Neural progenitor cell (in vitro differentiated cells): ENCODE results near the gene GHR. TPM values are rescaled to one million over a fixed set of nuclear protein-coding genes. Genes with fewer than 3 reads are reported as not detected.

Source experiments
- DNase-seq: peaks from one replicate; pipeline ENCODE4 v3.0.0-alpha.2; 2016; ENCODE audit warnings: low spot score
- H2AFZ ChIP-seq: fragments of 200-600 bp; sonication (generic); replicated peaks from 2 replicates; pipeline ENCODE4 v1.6.1; 2016; ENCODE audit warnings: antibody characterized with exemption
- H3F3A ChIP-seq: fragments of 200-600 bp; sonication (generic); 2 replicates; pipeline ENCODE4 v1.6.1; 2016; ENCODE audit warnings: antibody characterized with exemption, low read depth
- H3K27ac ChIP-seq: fragments of 200-600 bp; sonication (generic); 2 replicates; pipeline ENCODE4 v1.5.1; 2016; ENCODE audit warnings: mild to moderate bottlenecking
- H3K27me3 ChIP-seq: fragments of 200-600 bp; sonication (generic); 2 replicates; pipeline ENCODE4 v1.6.1; 2016; ENCODE audit warnings: mild to moderate bottlenecking, moderate library complexity
- H3K36me3 ChIP-seq: fragments of 200-600 bp; sonication (generic); 2 replicates; pipeline ENCODE4 v1.5.1; 2016
- H3K4me1 ChIP-seq: fragments of 200-600 bp; sonication (generic); 2 replicates; pipeline ENCODE4 v1.6.1; 2016; ENCODE audit warnings: mixed run types
- H3K4me2 ChIP-seq: fragments of 200-600 bp; sonication (generic); 2 replicates; pipeline ENCODE4 v1.6.1; 2016
- H3K4me3 ChIP-seq: fragments of 200-600 bp; sonication (generic); 2 replicates; pipeline ENCODE4 v1.5.1; 2016
- H3K79me2 ChIP-seq: fragments of 200-600 bp; sonication (generic); 2 replicates; pipeline ENCODE4 v1.6.1; 2016; ENCODE audit warnings: low read depth
- H3K9ac ChIP-seq: fragments of 200-600 bp; sonication (generic); 2 replicates; pipeline ENCODE4 v1.6.1; 2016
- H3K9me3 ChIP-seq: fragments of 200-600 bp; sonication (generic); 2 replicates; pipeline ENCODE4 v1.5.1; 2016; ENCODE audit warnings: low read depth
- H4K20me1 ChIP-seq: fragments of 200-600 bp; sonication (generic); 2 replicates; pipeline ENCODE4 v1.6.1; 2016; ENCODE audit warnings: low read depth
- H3K27ac Mint-ChIP-seq: 3 replicates; pipeline ENCODE4 v1.8.0; 2021; ENCODE audit warnings: mixed read lengths
- H3K27me3 Mint-ChIP-seq: 2 replicates; pipeline ENCODE4 v1.8.0; 2022; ENCODE audit warnings: low read depth, mild to moderate bottlenecking, inconsistent platforms, moderate library complexity, mixed read lengths; ENCODE audit not compliant: insufficient read depth
- H3K36me3 Mint-ChIP-seq: 3 replicates; pipeline ENCODE4 v1.8.0; 2021; ENCODE audit warnings: mixed read lengths
- H3K4me1 Mint-ChIP-seq: 3 replicates; pipeline ENCODE4 v1.8.0; 2021; ENCODE audit warnings: mixed read lengths
- H3K4me3 Mint-ChIP-seq: 3 replicates; pipeline ENCODE4 v1.8.0; 2021; ENCODE audit warnings: mild to moderate bottlenecking, moderate library complexity, mixed read lengths
- H3K9me3 Mint-ChIP-seq: 3 replicates; pipeline ENCODE4 v1.8.0; 2020; ENCODE audit warnings: mixed read lengths
- EZH2 ChIP-seq: fragments of 200-600 bp; sonication (generic); IDR thresholded peaks from 2 replicates; pipeline ENCODE4 v1.6.1; 2017; ENCODE audit warnings: antibody characterized with exemption, mild to moderate bottlenecking, moderate library complexity
- EZH2phosphoT487 ChIP-seq: fragments of 200-600 bp; sonication (generic); IDR thresholded peaks from 2 replicates; pipeline ENCODE4 v1.6.1; 2017; ENCODE audit warnings: antibody characterized with exemption
- total RNA-seq: library from RNA; depleted of rRNA; stranded (reverse); fragments of >200 nt; gene quantifications from 2 replicates; pipeline ENCODE4 v1.2.3, GENCODE V29; 2015; ENCODE audit warnings: low replicate concordance
- TF ChIP-seq, protein P1 (sequence below): fragments of 200-600 bp; sonication (generic); IDR thresholded peaks from 2 replicates; pipeline ENCODE4 v1.5.1; 2017; ENCODE audit warnings: antibody characterized with exemption, mild to moderate bottlenecking

The GHR gene
- total RNA-seq, 1 donor from 2014 or later, result 0.07 TPM

DNA sequence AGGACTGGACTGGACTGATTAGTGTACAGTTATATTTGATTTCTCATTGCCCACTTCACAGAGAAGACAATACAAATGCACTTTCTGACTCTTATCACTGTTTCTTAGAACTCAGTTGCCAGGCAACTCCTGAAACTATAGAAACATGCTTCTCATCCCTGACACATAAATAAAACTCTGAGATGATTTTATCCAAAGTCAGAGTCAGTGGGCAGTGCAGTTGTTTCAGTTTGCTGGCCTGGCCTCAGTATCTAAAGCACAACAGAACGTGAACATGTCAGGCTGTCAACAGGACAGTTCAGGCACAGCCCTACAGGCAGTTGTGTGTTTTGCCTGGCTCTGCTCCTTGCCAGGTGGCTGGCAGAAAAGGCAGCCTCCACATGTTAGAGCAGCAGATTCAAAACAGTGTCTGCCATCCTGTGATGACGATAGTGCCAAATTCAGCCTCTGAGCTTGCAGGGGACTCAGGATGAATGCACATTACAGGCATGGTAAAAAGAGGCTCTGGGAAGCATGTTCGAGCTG, 268.2 kb downstream of the GHR start:
- Mint-ChIP-seq H3K27me3 (peaks cover 4% of the 10 kb centered on the region), H3K27ac (no peak overlapping the region), H3K4me1 (no peaks in the 10 kb centered on the region), H3K4me3 (no peak overlapping the region), H3K36me3 (no peaks in the 10 kb centered on the region), H3K9me3 (peaks cover 5% of the 10 kb centered on the region)
- no peak overlapping the region for H3K4me3 ChIP-seq
- H4K20me1 ChIP-seq, result no peaks in the 10 kb centered on the region
- no peak overlapping the region for H3K4me2 ChIP-seq
- H3K27ac ChIP-seq, result no peak overlapping the region
- H3K79me2 ChIP-seq, result no peaks in the 10 kb centered on the region
- no peak for DNase-seq
- H2AFZ ChIP-seq, result no peak overlapping the region
- TF ChIP-seq EZH2phosphoT487, result no peak
- TF ChIP-seq EZH2, result no peak
- TF ChIP-seq, protein P1, sequence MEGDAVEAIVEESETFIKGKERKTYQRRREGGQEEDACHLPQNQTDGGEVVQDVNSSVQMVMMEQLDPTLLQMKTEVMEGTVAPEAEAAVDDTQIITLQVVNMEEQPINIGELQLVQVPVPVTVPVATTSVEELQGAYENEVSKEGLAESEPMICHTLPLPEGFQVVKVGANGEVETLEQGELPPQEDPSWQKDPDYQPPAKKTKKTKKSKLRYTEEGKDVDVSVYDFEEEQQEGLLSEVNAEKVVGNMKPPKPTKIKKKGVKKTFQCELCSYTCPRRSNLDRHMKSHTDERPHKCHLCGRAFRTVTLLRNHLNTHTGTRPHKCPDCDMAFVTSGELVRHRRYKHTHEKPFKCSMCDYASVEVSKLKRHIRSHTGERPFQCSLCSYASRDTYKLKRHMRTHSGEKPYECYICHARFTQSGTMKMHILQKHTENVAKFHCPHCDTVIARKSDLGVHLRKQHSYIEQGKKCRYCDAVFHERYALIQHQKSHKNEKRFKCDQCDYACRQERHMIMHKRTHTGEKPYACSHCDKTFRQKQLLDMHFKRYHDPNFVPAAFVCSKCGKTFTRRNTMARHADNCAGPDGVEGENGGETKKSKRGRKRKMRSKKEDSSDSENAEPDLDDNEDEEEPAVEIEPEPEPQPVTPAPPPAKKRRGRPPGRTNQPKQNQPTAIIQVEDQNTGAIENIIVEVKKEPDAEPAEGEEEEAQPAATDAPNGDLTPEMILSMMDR, result no peak
- H3K27me3 ChIP-seq, result no peaks in the 10 kb centered on the region
- no peak overlapping the region for H3K9ac ChIP-seq
- no peaks in the 10 kb centered on the region for H3K9me3 ChIP-seq
- H3K4me1 ChIP-seq, result no peaks in the 10 kb centered on the region
- no peaks in the 10 kb centered on the region for H3F3A ChIP-seq
- H3K36me3 ChIP-seq, result no peaks in the 10 kb centered on the region

GRCh38 chr5:42701351-42702059, 278.3 kb downstream of the GHR start:
- no peaks in the 10 kb centered on the region for H3K9me3 ChIP-seq
- no peak overlapping the region for H2AFZ ChIP-seq
- H3K4me2 ChIP-seq, result no peak overlapping the region
- no peak overlapping the region for H3K27ac Mint-ChIP-seq
- H3K27me3 ChIP-seq, result no peaks in the 10 kb centered on the region
- no peak for TF ChIP-seq EZH2phosphoT487
- TF ChIP-seq EZH2, result no peak
- TF ChIP-seq, protein P1, result no peak
- H4K20me1 ChIP-seq, result no peaks in the 10 kb centered on the region
- H3K27ac ChIP-seq, result no peak overlapping the region
- no peaks in the 10 kb centered on the region for H3K36me3 Mint-ChIP-seq
- DNase-seq, result no peak
- peaks cover 11% of the 10 kb centered on the region for H3K9me3 Mint-ChIP-seq
- no peaks in the 10 kb centered on the region for H3F3A ChIP-seq
- H3K27me3 Mint-ChIP-seq, result no peaks in the 10 kb centered on the region
- H3K4me1 ChIP-seq, result no peaks in the 10 kb centered on the region
- no peak overlapping the region for H3K4me3 Mint-ChIP-seq
- no peaks in the 10 kb centered on the region for H3K36me3 ChIP-seq
- H3K79me2 ChIP-seq, result no peaks in the 10 kb centered on the region
- H3K4me3 ChIP-seq, result no peak overlapping the region
- H3K9ac ChIP-seq, result no peak overlapping the region
- no peaks in the 10 kb centered on the region for H3K4me1 Mint-ChIP-seq

DNA sequence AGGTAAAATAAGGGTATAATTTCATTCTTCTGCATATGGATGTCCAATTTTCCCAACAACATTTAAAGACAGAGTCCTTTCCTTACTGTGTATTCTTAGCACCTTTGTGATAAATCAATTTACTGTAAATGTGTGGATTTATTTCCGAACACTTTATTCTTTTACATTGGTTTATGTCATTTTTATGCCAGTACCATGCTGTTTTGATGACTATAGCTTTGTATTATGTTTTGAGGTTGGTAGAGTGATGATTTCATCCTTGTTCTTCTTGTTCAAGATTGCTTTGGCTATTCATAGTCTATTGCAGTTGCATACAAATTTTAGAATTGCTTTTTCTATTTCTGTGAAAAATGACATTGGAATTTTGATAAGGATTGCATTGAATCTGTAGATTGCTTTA, 280.0 kb downstream of the GHR start:
- no peaks in the 10 kb centered on the region for H3K36me3 ChIP-seq
- no peak overlapping the region for H3K27ac ChIP-seq
- H3K9me3 ChIP-seq, result no peaks in the 10 kb centered on the region
- no peak overlapping the region for H3K27ac Mint-ChIP-seq
- no peaks in the 10 kb centered on the region for H3K4me1 ChIP-seq
- no peaks in the 10 kb centered on the region for H3K27me3 ChIP-seq
- H3F3A ChIP-seq, result no peaks in the 10 kb centered on the region
- H3K4me3 Mint-ChIP-seq, result no peak overlapping the region
- H3K4me2 ChIP-seq, result no peak overlapping the region
- H3K27me3 Mint-ChIP-seq, result no peaks in the 10 kb centered on the region
- no peak overlapping the region for H3K4me3 ChIP-seq
- no peak for DNase-seq
- no peaks in the 10 kb centered on the region for H3K36me3 Mint-ChIP-seq
- H3K79me2 ChIP-seq, result no peaks in the 10 kb centered on the region
- no peak for TF ChIP-seq EZH2phosphoT487
- peaks cover 13% of the 10 kb centered on the region for H3K9me3 Mint-ChIP-seq
- no peaks in the 10 kb centered on the region for H4K20me1 ChIP-seq
- no peak overlapping the region for H2AFZ ChIP-seq
- H3K9ac ChIP-seq, result no peak overlapping the region
- no peaks in the 10 kb centered on the region for H3K4me1 Mint-ChIP-seq

- no peak overlapping the region for H3K4me3 ChIP-seq
- H3K27me3 Mint-ChIP-seq, result no peaks in the 10 kb centered on the region
- H3K27me3 ChIP-seq, result no peaks in the 10 kb centered on the region
- H3K27ac ChIP-seq, result no peak overlapping the region
- no peaks in the 10 kb centered on the region for H3K79me2 ChIP-seq
- DNase-seq, result no peak
- no peaks in the 10 kb centered on the region for H3K9me3 ChIP-seq
- no peak overlapping the region for H3K4me2 ChIP-seq
- no peaks in the 10 kb centered on the region for H3K9me3 Mint-ChIP-seq
- H3F3A ChIP-seq, result no peaks in the 10 kb centered on the region
- H3K9ac ChIP-seq, result no peak overlapping the region
- H4K20me1 ChIP-seq, result no peaks in the 10 kb centered on the region
- H3K4me1 ChIP-seq, result no peaks in the 10 kb centered on the region
- H2AFZ ChIP-seq, result no peak overlapping the region
- no peaks in the 10 kb centered on the region for H3K36me3 Mint-ChIP-seq
- no peaks in the 10 kb centered on the region for H3K4me1 Mint-ChIP-seq
- no peaks in the 10 kb centered on the region for H3K36me3 ChIP-seq
- no peak for TF ChIP-seq EZH2phosphoT487
- no peak for TF ChIP-seq EZH2
- TF ChIP-seq, protein P1, result no peak
- no peak overlapping the region for H3K27ac Mint-ChIP-seq
- H3K4me3 Mint-ChIP-seq, result no peak overlapping the region
These were observed 292.5 kb downstream of the GHR start for GRCh38 chr5:42715785-42716184.
